Mucosa of stomach (tissue), 1 donor: ENCODE measurements around the gene AGBL1.

Experiments used
- H3K27me3 ChIP-seq: one replicate; pipeline ENCODE4 v1.7.0; 2013; ENCODE audit warnings: mild to moderate bottlenecking, low read length; ENCODE audit not compliant: control insufficient read depth, insufficient read depth
- H3K36me3 ChIP-seq: one replicate; pipeline ENCODE4 v1.7.0; 2013; ENCODE audit warnings: low read length; ENCODE audit not compliant: control insufficient read depth, insufficient read depth
- H3K4me1 ChIP-seq: one replicate; pipeline ENCODE4 v1.7.0; 2013; ENCODE audit warnings: mild to moderate bottlenecking, low read length; ENCODE audit not compliant: control insufficient read depth, insufficient read depth
- H3K4me3 ChIP-seq: one replicate; pipeline ENCODE4 v1.7.0; 2013; ENCODE audit warnings: low read length
- H3K9ac ChIP-seq: one replicate; pipeline ENCODE4 v1.7.0; 2013; ENCODE audit warnings: mild to moderate bottlenecking, low read length, moderate library complexity
- H3K9me3 ChIP-seq: one replicate; pipeline ENCODE4 v1.7.0; 2013; ENCODE audit warnings: mild to moderate bottlenecking, low read length, moderate library complexity; ENCODE audit not compliant: control insufficient read depth
- donor health status: Pancreatic carcinoma.

Gene AGBL1

DNA sequence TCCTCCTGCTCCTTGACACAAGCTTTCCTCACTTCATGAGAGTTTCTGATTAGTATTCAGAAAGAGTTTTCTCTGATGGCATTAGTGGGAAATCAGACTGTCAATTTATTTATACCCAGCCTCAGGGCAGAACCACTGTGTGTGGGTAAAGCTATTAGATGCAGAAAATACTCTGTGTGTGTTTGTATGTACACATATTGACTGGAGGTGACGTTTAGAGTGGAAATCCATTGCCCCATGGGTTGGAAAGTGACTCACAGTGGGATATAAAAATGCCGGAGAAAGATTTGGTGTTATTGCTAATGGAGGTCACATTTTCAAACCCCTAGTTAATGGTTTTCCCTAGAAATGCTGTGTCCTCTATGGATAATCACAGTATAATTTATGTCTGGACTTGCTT lies 577.6 kb downstream of the AGBL1 start:
- no peaks in the 10 kb centered on the region for H3K4me1 ChIP-seq
- H3K9ac ChIP-seq = no peak overlapping the region
- no peaks in the 10 kb centered on the region for H3K27me3 ChIP-seq
- no peaks in the 10 kb centered on the region for H3K9me3 ChIP-seq
- no peak overlapping the region for H3K4me3 ChIP-seq
- no peaks in the 10 kb centered on the region for H3K36me3 ChIP-seq

DNA sequence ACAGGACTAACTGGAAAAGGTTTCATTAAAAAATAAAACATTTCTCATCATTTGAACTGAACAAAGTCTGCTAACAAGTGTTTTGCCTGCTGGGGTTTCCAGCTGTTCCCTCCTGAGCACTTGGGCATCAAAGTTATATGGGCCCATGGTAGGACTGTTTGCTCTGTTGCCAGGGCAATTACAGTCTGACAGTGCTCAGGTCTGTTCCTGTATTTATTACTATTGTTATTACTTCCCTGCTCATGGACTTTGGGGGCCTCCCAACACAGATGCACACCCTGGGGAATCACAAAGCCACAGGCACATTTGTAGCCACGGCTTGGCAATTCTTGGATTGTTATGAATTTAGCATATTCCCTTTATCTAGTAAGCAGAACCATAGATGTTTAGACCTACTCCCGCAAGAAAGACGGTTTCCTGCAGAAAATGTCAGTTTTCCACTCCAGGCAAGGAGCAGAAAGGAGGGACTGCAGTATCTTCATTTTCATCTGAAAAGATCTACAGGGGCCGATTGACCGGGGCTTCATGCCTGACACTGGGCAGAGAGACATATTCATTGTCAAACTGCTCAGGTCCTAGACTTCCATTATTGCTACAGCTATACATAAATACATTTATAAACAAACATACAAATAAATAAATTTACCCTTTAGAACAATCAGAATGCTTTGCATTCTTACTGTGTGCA lies 580.2 kb downstream of the AGBL1 start:
- Histone ChIP-seq H3K4me1 (no peaks in the 10 kb centered on the region), H3K27me3 (no peaks in the 10 kb centered on the region), H3K36me3 (no peaks in the 10 kb centered on the region), H3K9me3 (no peaks in the 10 kb centered on the region), H3K4me3 (no peak overlapping the region), H3K9ac (no peak overlapping the region)

DNA sequence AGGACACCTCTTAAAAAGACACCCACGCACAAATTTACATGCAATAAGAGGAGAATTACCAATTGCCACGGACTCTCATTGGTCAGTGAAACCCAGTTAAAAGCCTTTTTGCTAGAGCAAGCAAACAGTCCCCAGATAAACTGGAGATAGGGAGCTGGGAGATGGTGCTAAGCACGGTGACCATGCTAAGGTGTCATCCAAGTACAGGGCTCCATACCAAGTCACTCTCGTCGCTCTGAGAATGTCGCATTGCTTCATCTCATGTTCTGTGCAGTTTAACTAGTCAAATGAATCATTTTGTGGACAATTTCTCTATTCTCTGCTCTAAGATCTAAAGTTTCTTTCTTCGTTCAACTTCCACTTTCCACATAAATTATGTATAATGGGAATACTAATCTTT lies 581.9 kb downstream of the AGBL1 start:
- no peaks in the 10 kb centered on the region for H3K9me3 ChIP-seq
- no peaks in the 10 kb centered on the region for H3K27me3 ChIP-seq
- H3K36me3 ChIP-seq = no peaks in the 10 kb centered on the region
- H3K4me1 ChIP-seq = no peaks in the 10 kb centered on the region
- H3K9ac ChIP-seq = no peak overlapping the region
- H3K4me3 ChIP-seq = no peak overlapping the region

DNA sequence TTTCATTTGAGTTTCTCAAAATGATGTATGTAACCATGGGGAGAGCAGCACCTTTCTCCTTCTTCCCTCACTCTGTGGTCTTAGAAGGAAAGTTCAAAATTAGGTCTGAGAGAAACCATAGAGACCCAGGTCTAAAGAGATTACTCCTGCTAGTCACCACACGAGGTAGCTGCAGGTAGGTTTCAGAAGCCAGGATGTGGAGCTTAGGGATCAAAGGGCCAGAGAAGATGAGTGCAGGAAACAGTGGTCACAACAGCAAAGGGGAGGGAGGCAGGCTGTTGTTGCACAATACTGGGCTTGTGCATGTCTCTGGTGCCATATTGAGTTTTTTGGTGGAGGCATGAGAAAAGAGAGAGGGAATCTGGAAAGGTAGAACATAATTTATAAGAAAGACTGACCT lies 583.6 kb downstream of the AGBL1 start:
- no peak overlapping the region for H3K9ac ChIP-seq
- no peaks in the 10 kb centered on the region for H3K36me3 ChIP-seq
- no peaks in the 10 kb centered on the region for H3K4me1 ChIP-seq
- no peak overlapping the region for H3K4me3 ChIP-seq
- H3K27me3 ChIP-seq = no peaks in the 10 kb centered on the region
- no peaks in the 10 kb centered on the region for H3K9me3 ChIP-seq

DNA sequence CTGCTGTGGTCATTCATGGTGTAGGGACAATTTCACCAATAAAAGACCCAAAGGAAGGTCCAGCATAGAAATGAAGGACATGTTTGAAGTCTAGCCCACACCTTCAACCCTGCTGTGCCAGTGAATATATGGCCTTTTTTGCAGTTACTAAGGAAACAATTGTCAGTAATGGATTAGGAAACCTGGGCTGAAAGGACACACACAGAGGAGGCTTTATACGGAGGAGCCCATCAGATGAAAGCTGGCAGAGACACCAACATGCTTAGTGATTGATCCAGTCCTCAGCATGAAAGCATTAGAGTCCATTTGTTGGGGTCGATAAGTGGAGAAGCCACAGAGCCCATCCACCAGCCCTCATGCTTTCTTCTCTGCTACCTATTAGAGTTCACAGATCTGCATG lies 584.3 kb downstream of the AGBL1 start:
- Histone ChIP-seq H3K4me1 (no peaks in the 10 kb centered on the region), H3K4me3 (no peak overlapping the region), H3K9me3 (no peaks in the 10 kb centered on the region), H3K9ac (no peak overlapping the region), H3K27me3 (no peaks in the 10 kb centered on the region), H3K36me3 (no peaks in the 10 kb centered on the region)

DNA sequence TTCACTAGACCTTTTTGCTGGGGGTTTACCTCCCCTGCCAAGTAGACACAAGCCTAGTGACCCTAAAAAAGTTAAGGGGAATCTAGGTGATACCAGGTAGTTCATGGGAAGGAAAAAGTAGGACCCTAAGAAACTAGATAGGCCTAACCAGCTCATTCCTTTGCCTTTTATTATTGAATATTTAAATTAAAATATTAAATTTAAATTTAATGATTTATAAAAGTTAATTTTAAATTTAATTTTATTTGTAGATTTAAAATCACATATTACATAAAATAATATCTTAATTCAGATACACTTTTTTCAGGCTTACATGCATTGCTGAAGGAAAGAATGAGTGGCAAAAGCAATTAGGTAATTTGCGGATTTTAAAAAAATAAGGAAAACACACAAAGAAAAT lies 584.9 kb downstream of the AGBL1 start:
- H3K27me3 ChIP-seq = no peaks in the 10 kb centered on the region
- no peaks in the 10 kb centered on the region for H3K4me1 ChIP-seq
- H3K36me3 ChIP-seq = no peaks in the 10 kb centered on the region
- H3K9me3 ChIP-seq = no peaks in the 10 kb centered on the region
- H3K9ac ChIP-seq = no peak overlapping the region
- H3K4me3 ChIP-seq = no peak overlapping the region

DNA sequence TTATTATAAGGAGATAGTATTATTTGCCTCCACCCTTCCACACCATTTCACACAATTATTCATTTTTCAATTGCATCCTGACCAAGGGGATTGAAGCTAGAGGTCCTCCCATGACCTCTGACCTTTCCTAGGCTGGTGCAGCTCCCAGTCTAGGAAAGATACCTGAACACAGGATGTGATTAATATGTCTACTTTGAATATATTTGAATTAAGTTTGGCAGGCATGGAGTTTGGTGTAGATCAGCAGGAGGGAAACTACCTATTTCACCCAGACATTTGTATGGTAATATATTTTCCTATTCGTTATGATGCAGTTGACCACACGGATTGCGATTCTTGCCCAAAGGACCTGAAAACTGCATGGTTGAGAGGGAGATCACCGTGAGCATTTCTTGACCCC lies 596.3 kb downstream of the AGBL1 start:
- H3K9me3 ChIP-seq = no peaks in the 10 kb centered on the region
- no peaks in the 10 kb centered on the region for H3K4me1 ChIP-seq
- H3K9ac ChIP-seq = no peak overlapping the region
- no peaks in the 10 kb centered on the region for H3K36me3 ChIP-seq
- H3K27me3 ChIP-seq = no peaks in the 10 kb centered on the region
- no peak overlapping the region for H3K4me3 ChIP-seq

DNA sequence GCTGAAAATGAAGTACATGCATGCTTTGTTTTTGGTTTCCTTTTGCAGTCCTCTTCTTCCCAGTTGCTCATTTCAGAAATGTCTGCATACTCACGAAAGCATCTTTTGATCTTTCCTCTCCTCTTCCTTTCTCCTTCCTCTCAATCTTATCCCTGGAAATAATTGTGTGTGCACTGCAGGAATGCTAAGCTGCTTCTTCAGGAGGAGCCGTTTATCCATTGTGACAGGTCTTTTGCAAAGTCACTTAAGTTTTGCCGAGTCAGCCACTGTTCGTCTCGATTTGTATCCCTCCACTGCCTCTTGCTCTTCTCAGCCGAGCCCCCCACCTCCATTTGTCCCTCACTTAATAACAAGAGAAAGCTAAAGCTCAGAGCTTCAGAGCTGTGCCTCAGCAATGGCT lies 597.6 kb downstream of the AGBL1 start:
- Histone ChIP-seq H3K36me3 (no peaks in the 10 kb centered on the region), H3K4me1 (no peaks in the 10 kb centered on the region), H3K9me3 (no peaks in the 10 kb centered on the region), H3K4me3 (no peak overlapping the region), H3K27me3 (no peaks in the 10 kb centered on the region), H3K9ac (no peak overlapping the region)

DNA sequence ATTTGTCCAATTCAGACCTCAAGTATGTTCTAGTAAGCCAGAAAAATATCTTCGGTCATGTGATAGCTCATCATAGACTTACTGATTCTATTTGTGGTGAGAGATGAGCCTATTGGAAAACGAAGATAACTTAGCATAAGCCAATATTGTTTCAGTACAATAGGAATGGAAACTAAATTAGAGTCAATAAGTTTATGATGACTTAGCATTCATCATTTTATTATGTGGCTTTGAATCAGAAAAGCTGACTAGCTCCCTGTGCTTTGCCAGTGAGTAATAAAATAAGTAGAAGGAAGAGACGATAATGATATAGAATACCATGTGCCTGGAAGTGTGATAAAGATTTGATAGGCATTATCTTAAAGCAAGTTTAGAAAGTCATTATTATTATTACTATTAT lies 605.6 kb downstream of the AGBL1 start:
- no peaks in the 10 kb centered on the region for H3K4me1 ChIP-seq
- no peaks in the 10 kb centered on the region for H3K36me3 ChIP-seq
- H3K4me3 ChIP-seq = no peak overlapping the region
- no peaks in the 10 kb centered on the region for H3K27me3 ChIP-seq
- H3K9ac ChIP-seq = no peak overlapping the region
- no peaks in the 10 kb centered on the region for H3K9me3 ChIP-seq

DNA sequence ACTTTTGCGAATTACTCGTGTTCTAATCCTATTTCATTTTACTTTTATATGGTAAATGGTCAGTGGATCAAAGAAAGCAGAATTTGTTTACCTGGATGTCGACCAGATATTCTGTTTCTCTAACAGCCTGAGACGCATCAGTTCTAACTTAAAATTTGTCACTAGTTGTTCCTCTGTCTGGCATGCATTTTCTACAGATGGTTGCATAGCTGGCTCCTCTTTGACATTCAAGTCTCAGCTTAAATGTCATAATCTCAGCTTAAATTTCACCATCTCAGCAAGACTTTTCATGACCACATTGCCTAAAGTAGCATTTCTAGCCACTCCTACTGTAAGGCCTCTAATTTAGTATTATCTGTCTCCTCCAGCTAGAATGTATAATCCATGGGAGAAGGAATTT lies 609.3 kb downstream of the AGBL1 start:
- no peak overlapping the region for H3K9ac ChIP-seq
- no peaks in the 10 kb centered on the region for H3K27me3 ChIP-seq
- no peak overlapping the region for H3K4me3 ChIP-seq
- H3K36me3 ChIP-seq = no peaks in the 10 kb centered on the region
- H3K9me3 ChIP-seq = no peaks in the 10 kb centered on the region
- no peaks in the 10 kb centered on the region for H3K4me1 ChIP-seq

DNA sequence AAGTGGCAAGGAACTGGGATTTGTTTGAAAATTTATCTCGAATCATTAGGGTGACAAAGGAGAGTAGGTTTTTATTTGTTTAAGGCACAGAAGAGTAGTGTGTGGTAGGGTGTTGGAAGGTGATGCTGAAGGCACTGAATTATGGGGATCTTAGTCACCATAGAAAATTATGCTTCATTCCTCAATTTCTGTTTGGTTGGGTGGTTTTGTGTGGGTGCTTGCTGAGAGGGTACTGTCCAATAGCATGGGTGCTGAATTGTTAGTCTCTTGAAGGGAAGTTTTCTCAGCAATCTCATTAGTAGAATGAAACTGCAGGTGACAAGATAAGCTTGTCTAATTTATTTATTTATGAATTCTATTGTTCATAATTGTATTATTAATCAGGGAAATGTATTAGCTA lies 610.9 kb downstream of the AGBL1 start:
- Histone ChIP-seq H3K9ac (no peak overlapping the region), H3K9me3 (no peaks in the 10 kb centered on the region), H3K36me3 (no peaks in the 10 kb centered on the region), H3K4me3 (no peak overlapping the region), H3K27me3 (no peaks in the 10 kb centered on the region), H3K4me1 (no peaks in the 10 kb centered on the region)

DNA sequence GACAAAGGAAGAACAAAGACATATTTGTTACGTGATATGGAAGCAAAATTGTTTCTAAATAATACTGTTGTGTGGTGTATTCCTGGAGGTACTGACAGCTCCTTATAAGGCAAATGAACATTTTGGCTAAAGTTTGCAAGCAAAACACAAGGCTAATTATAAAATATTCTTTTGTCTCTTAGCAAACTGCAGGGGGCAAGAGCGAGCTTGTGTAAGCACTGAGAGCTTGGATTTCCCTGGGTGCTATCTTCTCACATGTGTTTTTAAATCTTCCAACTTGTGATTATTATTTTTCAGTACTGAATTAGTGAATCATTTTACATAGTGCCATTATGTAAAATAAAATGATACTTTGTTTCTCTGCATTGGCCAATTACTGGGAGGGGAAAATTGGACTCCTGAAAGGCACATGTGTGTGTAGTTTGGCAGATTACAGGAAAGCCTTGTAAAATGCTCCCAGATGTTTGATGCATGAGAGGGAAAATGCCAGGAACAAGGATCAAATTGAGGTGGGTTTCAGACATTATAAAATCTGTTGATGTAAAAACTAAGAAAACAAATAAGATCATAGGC lies 611.5 kb downstream of the AGBL1 start:
- H3K36me3 ChIP-seq = no peaks in the 10 kb centered on the region
- no peaks in the 10 kb centered on the region for H3K4me1 ChIP-seq
- H3K9ac ChIP-seq = no peak overlapping the region
- H3K27me3 ChIP-seq = no peaks in the 10 kb centered on the region
- H3K4me3 ChIP-seq = no peak overlapping the region
- H3K9me3 ChIP-seq = no peaks in the 10 kb centered on the region
